ENCODE results near the gene CPNE1. TPM values are rescaled to one million over a fixed set of nuclear protein-coding genes. Genes with fewer than 3 reads are reported as not detected.
A peak's percentile ranks its signal among the peaks of the same experiment; 100 is the strongest.

CPNE1 gene
- total RNA-seq, 1 experiment from 2014 or later, result 217 TPM

- no peak for ATAC-seq
Measured at GRCh38 chr20:35607003-35607735, 57.5 kb downstream of the CPNE1 start.

GRCh38 chr20:35606127-35606526, 58.6 kb downstream of the CPNE1 start:
- Histone ChIP-seq H3K4me3 (ENCODE audit: low read depth in 2 of 2, low read length in 2 of 2) (no peak overlapping the region), H3K27me3 (ENCODE audit: control insufficient read depth, insufficient read depth, low read length) (no peaks in the 10 kb centered on the region), H3K4me1 (ENCODE audit: control insufficient read depth, insufficient read depth, low read length) (no peaks in the 10 kb centered on the region), H3K36me3 (ENCODE audit: control insufficient read depth, insufficient read depth, low read length) (no peaks in the 10 kb centered on the region), H3K9me3 (ENCODE audit: control insufficient read depth, insufficient read depth, low read depth, low read length) (no peaks in the 10 kb centered on the region), H3K27ac (ENCODE audit: low read length) (no peak overlapping the region)
- no peak for ATAC-seq
- no peak for TF ChIP-seq SIN3A (IDR thresholded peaks at IDR 0.05; ENCODE audit: borderline replicate concordance, insufficient read depth, low read depth, low read length)
- TF ChIP-seq TCF7L2 (IDR thresholded peaks at IDR 0.05; ENCODE audit: low read depth, low read length), result no peak
- no peak for TF ChIP-seq REST (IDR thresholded peaks at IDR 0.05; ENCODE audit: insufficient read depth in 1 of 2, low read depth in 2 of 2, low read length in 1 of 2)
- no peak for TF ChIP-seq POLR2AphosphoS5 (IDR thresholded peaks at IDR 0.05; ENCODE audit: low read depth, low read length)
- TF ChIP-seq CTCF (IDR thresholded peaks at IDR 0.05), result no peak
- no TSS peak for BruUV-seq (replicated peaks)
- DNase-seq (ENCODE audit: low read depth, low spot score), result no peak
- ChIA-PET CTCF (interaction anchor here (0.6 kb wide), 1 partner anchor 11 kb away, joined by 3 read pairs; no protein-coding TSS in a partner anchor), POLR2A (interaction anchor here (0.6 kb wide), 1 partner anchor 93 kb away, joined by 3 read pairs; the partner anchor contains the start of gene ROMO1)
- intact Hi-C loops (cut with micrococcal nuclease; ENCODE audit: unreplicated experiment) (no loop called here), in situ Hi-C loops (cut with HindIII; ENCODE audit: low pct_unique_long_range_greater_than_20kb, low sequenced_read_pairs) (no loop called here)

More at GRCh38 chr20:35607003-35607735, 57.5 kb downstream of the CPNE1 start:
- H3K27me3 ChIP-seq (ENCODE audit: control insufficient read depth, insufficient read depth, low read length), result no peaks in the 10 kb centered on the region
- CTCF ChIA-PET, result no interaction called here
- TSS peak; percentile 32 for BruUV-seq (replicated peaks)
- no peaks in the 10 kb centered on the region for H3K9me3 ChIP-seq (ENCODE audit: control insufficient read depth, insufficient read depth, low read depth, low read length)
- POLR2A ChIA-PET, result no interaction called here
- TF ChIP-seq POLR2AphosphoS5 (IDR thresholded peaks at IDR 0.05; ENCODE audit: low read depth, low read length) (no peak), TCF7L2 (IDR thresholded peaks at IDR 0.05; ENCODE audit: low read depth, low read length) (no peak), REST (IDR thresholded peaks at IDR 0.05; ENCODE audit: insufficient read depth in 1 of 2, low read depth in 2 of 2, low read length in 1 of 2) (no peak)
- H3K27ac ChIP-seq (ENCODE audit: low read length), result no peak overlapping the region
- no peak for DNase-seq (ENCODE audit: low read depth, low spot score)
- H3K4me1 ChIP-seq (ENCODE audit: control insufficient read depth, insufficient read depth, low read length), result no peaks in the 10 kb centered on the region
- in situ Hi-C loops (cut with HindIII; ENCODE audit: low pct_unique_long_range_greater_than_20kb, low sequenced_read_pairs) (no loop called here), intact Hi-C loops (cut with micrococcal nuclease; ENCODE audit: unreplicated experiment) (no loop called here)
- no peak overlapping the region for H3K4me3 ChIP-seq (ENCODE audit: low read depth in 2 of 2, low read length in 2 of 2)
- no peaks in the 10 kb centered on the region for H3K36me3 ChIP-seq (ENCODE audit: control insufficient read depth, insufficient read depth, low read length)
